Liver (tissue), 2 donors: Measurements from ENCODE around the gene MTURN.

Experiments used
- TF ChIP-seq, protein P1 (sequence below): fragments of 150-350 bp; IDR thresholded peaks from 2 replicates; pipeline ENCODE4 v1.5.1; 2017; ENCODE audit warnings: improper control_type of control experiment, low read depth, low read length; ENCODE audit not compliant: missing input control
- TF ChIP-seq, protein P2 (sequence below): IDR thresholded peaks from 2 replicates; pipeline ENCODE4 v1.6.1; 2016; ENCODE audit warnings: antibody characterized with exemption
- donor health status: healthy.

DNA sequence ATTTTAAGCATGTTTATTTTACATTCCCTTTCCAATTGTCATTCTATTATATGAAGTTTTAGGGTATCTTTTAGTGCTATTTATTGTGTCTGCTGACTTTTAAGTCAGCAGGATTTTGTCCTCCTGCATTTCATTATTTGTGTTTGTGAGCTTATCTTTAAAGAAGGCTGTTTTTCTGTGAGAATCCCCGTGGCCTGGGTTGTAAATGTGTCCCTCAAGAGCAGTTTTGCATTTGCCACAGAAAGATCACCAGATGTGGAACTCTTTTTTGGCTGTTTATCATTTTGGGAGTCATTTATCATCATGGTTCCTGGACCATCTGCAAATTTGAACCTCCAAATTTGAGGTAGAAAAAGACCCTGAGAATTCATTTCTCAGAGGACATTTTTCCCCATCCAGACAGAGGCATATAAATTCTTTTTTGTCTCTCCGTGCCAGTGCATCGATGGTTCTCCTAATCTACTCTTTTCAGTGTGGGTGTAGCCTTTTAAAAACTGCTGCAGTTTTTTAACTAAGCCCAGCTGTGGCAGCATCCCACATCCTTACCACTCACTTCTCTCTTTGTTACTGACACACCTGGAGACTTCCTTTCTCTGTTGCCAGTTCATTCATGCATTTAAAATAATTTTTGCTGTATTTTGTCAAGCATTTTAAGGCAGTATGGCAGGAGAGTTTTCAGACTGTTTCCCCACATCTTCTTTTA is 20.1 kb upstream of the MTURN start:
- TF ChIP-seq, protein P1, sequence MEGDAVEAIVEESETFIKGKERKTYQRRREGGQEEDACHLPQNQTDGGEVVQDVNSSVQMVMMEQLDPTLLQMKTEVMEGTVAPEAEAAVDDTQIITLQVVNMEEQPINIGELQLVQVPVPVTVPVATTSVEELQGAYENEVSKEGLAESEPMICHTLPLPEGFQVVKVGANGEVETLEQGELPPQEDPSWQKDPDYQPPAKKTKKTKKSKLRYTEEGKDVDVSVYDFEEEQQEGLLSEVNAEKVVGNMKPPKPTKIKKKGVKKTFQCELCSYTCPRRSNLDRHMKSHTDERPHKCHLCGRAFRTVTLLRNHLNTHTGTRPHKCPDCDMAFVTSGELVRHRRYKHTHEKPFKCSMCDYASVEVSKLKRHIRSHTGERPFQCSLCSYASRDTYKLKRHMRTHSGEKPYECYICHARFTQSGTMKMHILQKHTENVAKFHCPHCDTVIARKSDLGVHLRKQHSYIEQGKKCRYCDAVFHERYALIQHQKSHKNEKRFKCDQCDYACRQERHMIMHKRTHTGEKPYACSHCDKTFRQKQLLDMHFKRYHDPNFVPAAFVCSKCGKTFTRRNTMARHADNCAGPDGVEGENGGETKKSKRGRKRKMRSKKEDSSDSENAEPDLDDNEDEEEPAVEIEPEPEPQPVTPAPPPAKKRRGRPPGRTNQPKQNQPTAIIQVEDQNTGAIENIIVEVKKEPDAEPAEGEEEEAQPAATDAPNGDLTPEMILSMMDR: no peak
- TF ChIP-seq, protein P2, sequence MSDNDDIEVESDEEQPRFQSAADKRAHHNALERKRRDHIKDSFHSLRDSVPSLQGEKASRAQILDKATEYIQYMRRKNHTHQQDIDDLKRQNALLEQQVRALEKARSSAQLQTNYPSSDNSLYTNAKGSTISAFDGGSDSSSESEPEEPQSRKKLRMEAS: no peak
